Neural cell (in vitro differentiated cells): ENCODE results near the gene TTC13. TPM values are rescaled to one million over a fixed set of nuclear protein-coding genes. Genes with fewer than 3 reads are reported as not detected.

Experiments used
- H2AFZ ChIP-seq: fragments of 200-600, 300-800 bp; sonication (generic), shearing (Covaris generic); 2 replicates; pipeline ENCODE4 v1.6.0; 2014; ENCODE audit warnings: low read depth, mild to moderate bottlenecking, antibody characterized with exemption, low read length, moderate library complexity
- H3F3A ChIP-seq: fragments of 200-600 bp; shearing (Covaris generic); 2 replicates; pipeline ENCODE4 v1.6.1; 2016; ENCODE audit warnings: mild to moderate bottlenecking, moderate library complexity, mixed read lengths, antibody characterized with exemption, low read length; ENCODE audit not compliant: insufficient read depth, poor library complexity, severe bottlenecking
- H3K27ac ChIP-seq: fragments of 200-600, 300-800 bp; sonication (generic), shearing (Covaris generic); 2 replicates; pipeline ENCODE4 v1.5.1; 2014; ENCODE audit warnings: mild to moderate bottlenecking, low read length, moderate library complexity
- H3K27me3 ChIP-seq: fragments of 300-800, 200-600 bp; sonication (generic), shearing (Covaris generic); 2 replicates; pipeline ENCODE4 v1.6.0; 2014; ENCODE audit warnings: mild to moderate bottlenecking, low read depth, low read length, moderate library complexity; ENCODE audit not compliant: insufficient read depth
- H3K36me3 ChIP-seq: fragments of 300-800, 200-600 bp; sonication (generic), shearing (Covaris generic); 2 replicates; pipeline ENCODE4 v1.5.1; 2014; ENCODE audit warnings: mild to moderate bottlenecking, antibody characterized with exemption, low read length, moderate library complexity; ENCODE audit not compliant: insufficient read depth
- H3K4me2 ChIP-seq: fragments of 300-800, 200-600 bp; sonication (generic), shearing (Covaris generic); 2 replicates; pipeline ENCODE4 v1.6.0; 2014; ENCODE audit warnings: mild to moderate bottlenecking, low read length
- H3K4me3 ChIP-seq: fragments of 300-800, 200-600 bp; sonication (generic), shearing (Covaris generic); 2 replicates; pipeline ENCODE4 v1.5.1; 2014; ENCODE audit warnings: mild to moderate bottlenecking, low read length, moderate library complexity
- H3K79me2 ChIP-seq: fragments of 200-600 bp; shearing (Covaris generic); replicated peaks from 2 replicates; pipeline ENCODE4 v1.6.0; 2014; ENCODE audit warnings: mild to moderate bottlenecking, low read length, moderate library complexity; ENCODE audit not compliant: insufficient read depth
- H3K9ac ChIP-seq: fragments of 300-800, 200-600 bp; sonication (generic), shearing (Covaris generic); 2 replicates; pipeline ENCODE4 v1.6.1; 2016; ENCODE audit warnings: mild to moderate bottlenecking, low read length, mixed read lengths
- H3K9me2 ChIP-seq: fragments of 200-600 bp; shearing (Covaris generic); 2 replicates; pipeline ENCODE4 v1.6.1; 2016; ENCODE audit warnings: mild to moderate bottlenecking, low read length, mixed read lengths; ENCODE audit not compliant: insufficient read depth
- H3K9me3 ChIP-seq: fragments of 200-600, 300-800 bp; sonication (generic), shearing (Covaris generic); 2 replicates; pipeline ENCODE4 v1.6.1; 2016; ENCODE audit warnings: mild to moderate bottlenecking, mixed run types, low read length, moderate library complexity, mixed read lengths
- H4K20me1 ChIP-seq: fragments of 200-600 bp; shearing (Covaris generic); 2 replicates; pipeline ENCODE4 v1.6.1; 2016; ENCODE audit warnings: mild to moderate bottlenecking, mixed run types; ENCODE audit not compliant: insufficient read depth
- EP300 ChIP-seq: fragments of 450-650 bp; conservative IDR thresholded peaks from 2 replicates; pipeline ENCODE4 v1.6.1; 2014; ENCODE audit warnings: antibody characterized with exemption, mild to moderate bottlenecking, moderate library complexity; ENCODE audit not compliant: poor library complexity, severe bottlenecking
- EZH2 ChIP-seq: fragments of 200-600, 300-800 bp; shearing (Covaris generic), sonication (generic); IDR thresholded peaks from 2 replicates; pipeline ENCODE4 v1.6.1; 2014; ENCODE audit warnings: antibody characterized with exemption, low read length, borderline replicate concordance, mild to moderate bottlenecking; ENCODE audit not compliant: insufficient read depth, poor library complexity, severe bottlenecking
- MXI1 ChIP-seq: fragments of 450-650 bp; conservative IDR thresholded peaks from 2 replicates; pipeline ENCODE4 v1.6.1; 2014; ENCODE audit warnings: antibody characterized with exemption, mild to moderate bottlenecking; ENCODE audit not compliant: poor library complexity, severe bottlenecking
- POLR2AphosphoS5 ChIP-seq: IDR thresholded peaks from 2 replicates; pipeline ENCODE4 v1.6.1; 2012
- RAD21 ChIP-seq: fragments of 450-650 bp; conservative IDR thresholded peaks from 2 replicates; pipeline ENCODE4 v1.6.1; 2014; ENCODE audit warnings: antibody characterized with exemption, mild to moderate bottlenecking, moderate library complexity
- SMC3 ChIP-seq: fragments of 450-650 bp; conservative IDR thresholded peaks from 2 replicates; pipeline ENCODE4 v1.6.1; 2014; ENCODE audit warnings: antibody characterized with exemption, mild to moderate bottlenecking, moderate library complexity; ENCODE audit not compliant: poor library complexity
- TAF1 ChIP-seq: IDR thresholded peaks from 2 replicates; pipeline ENCODE4 v1.6.1; 2012; ENCODE audit warnings: low read depth
- polyA plus RNA-seq: library from polyadenylated mRNA; depleted of rRNA; stranded (reverse); fragments of >200 nt; gene quantifications from 2 replicates; pipeline ENCODE4 v1.2.3, GENCODE V29; 2014
- TF ChIP-seq, protein P1 (sequence below): IDR thresholded peaks from 2 replicates; pipeline ENCODE4 v1.6.1; 2012; ENCODE audit warnings: borderline replicate concordance
- TF ChIP-seq, protein P2 (sequence below): fragments of 450-650 bp; IDR thresholded peaks from 2 replicates; pipeline ENCODE4 v1.5.1; 2014; ENCODE audit warnings: antibody characterized with exemption, mild to moderate bottlenecking, moderate library complexity; ENCODE audit not compliant: poor library complexity, severe bottlenecking

TTC13 gene
- polyA plus RNA-seq, 1 donor from 2014 or later: 33.8 TPM

DNA sequence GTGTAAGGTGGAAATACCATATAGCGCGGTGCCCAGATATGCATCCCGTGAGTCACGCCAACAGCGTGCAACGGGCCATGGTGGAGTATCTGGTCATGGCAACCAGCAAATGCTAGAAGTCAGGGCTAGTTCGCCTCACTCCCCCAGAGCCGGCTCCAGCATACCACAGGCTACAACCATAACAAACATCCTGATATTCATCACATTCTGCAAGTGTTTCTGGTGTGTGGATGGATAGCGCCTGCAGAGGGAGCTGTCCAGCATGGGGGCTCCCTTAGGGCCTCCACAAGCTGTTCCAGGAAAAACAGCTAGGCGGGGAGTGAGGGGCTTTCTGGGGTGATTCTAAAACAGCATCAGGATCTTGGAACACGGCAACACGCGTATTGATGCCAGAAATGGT lies 117.2 kb downstream of the TTC13 start:
- Histone ChIP-seq H3K9ac (no peak overlapping the region), H3K4me3 (no peak overlapping the region), H3K9me3 (no peaks in the 10 kb centered on the region), H2AFZ (no peak overlapping the region), H3K4me2 (no peak overlapping the region), H3K36me3 (no peaks in the 10 kb centered on the region), H3F3A (no peaks in the 10 kb centered on the region), H4K20me1 (no peaks in the 10 kb centered on the region), H3K79me2 (peaks cover 20% of the 10 kb centered on the region), H3K9me2 (no peaks in the 10 kb centered on the region), H3K27ac (no peak overlapping the region), H3K27me3 (no peaks in the 10 kb centered on the region)
- TF ChIP-seq SMC3: no peak
- TF ChIP-seq EZH2: no peak
- no peak for TF ChIP-seq MXI1
- TF ChIP-seq, protein P1, sequence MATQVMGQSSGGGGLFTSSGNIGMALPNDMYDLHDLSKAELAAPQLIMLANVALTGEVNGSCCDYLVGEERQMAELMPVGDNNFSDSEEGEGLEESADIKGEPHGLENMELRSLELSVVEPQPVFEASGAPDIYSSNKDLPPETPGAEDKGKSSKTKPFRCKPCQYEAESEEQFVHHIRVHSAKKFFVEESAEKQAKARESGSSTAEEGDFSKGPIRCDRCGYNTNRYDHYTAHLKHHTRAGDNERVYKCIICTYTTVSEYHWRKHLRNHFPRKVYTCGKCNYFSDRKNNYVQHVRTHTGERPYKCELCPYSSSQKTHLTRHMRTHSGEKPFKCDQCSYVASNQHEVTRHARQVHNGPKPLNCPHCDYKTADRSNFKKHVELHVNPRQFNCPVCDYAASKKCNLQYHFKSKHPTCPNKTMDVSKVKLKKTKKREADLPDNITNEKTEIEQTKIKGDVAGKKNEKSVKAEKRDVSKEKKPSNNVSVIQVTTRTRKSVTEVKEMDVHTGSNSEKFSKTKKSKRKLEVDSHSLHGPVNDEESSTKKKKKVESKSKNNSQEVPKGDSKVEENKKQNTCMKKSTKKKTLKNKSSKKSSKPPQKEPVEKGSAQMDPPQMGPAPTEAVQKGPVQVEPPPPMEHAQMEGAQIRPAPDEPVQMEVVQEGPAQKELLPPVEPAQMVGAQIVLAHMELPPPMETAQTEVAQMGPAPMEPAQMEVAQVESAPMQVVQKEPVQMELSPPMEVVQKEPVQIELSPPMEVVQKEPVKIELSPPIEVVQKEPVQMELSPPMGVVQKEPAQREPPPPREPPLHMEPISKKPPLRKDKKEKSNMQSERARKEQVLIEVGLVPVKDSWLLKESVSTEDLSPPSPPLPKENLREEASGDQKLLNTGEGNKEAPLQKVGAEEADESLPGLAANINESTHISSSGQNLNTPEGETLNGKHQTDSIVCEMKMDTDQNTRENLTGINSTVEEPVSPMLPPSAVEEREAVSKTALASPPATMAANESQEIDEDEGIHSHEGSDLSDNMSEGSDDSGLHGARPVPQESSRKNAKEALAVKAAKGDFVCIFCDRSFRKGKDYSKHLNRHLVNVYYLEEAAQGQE: no peak
- TF ChIP-seq EP300: no peak
- no peak for TF ChIP-seq RAD21
- TF ChIP-seq TAF1: no peak
- TF ChIP-seq, protein P2, sequence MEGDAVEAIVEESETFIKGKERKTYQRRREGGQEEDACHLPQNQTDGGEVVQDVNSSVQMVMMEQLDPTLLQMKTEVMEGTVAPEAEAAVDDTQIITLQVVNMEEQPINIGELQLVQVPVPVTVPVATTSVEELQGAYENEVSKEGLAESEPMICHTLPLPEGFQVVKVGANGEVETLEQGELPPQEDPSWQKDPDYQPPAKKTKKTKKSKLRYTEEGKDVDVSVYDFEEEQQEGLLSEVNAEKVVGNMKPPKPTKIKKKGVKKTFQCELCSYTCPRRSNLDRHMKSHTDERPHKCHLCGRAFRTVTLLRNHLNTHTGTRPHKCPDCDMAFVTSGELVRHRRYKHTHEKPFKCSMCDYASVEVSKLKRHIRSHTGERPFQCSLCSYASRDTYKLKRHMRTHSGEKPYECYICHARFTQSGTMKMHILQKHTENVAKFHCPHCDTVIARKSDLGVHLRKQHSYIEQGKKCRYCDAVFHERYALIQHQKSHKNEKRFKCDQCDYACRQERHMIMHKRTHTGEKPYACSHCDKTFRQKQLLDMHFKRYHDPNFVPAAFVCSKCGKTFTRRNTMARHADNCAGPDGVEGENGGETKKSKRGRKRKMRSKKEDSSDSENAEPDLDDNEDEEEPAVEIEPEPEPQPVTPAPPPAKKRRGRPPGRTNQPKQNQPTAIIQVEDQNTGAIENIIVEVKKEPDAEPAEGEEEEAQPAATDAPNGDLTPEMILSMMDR: no peak
- no peak for TF ChIP-seq POLR2AphosphoS5

DNA sequence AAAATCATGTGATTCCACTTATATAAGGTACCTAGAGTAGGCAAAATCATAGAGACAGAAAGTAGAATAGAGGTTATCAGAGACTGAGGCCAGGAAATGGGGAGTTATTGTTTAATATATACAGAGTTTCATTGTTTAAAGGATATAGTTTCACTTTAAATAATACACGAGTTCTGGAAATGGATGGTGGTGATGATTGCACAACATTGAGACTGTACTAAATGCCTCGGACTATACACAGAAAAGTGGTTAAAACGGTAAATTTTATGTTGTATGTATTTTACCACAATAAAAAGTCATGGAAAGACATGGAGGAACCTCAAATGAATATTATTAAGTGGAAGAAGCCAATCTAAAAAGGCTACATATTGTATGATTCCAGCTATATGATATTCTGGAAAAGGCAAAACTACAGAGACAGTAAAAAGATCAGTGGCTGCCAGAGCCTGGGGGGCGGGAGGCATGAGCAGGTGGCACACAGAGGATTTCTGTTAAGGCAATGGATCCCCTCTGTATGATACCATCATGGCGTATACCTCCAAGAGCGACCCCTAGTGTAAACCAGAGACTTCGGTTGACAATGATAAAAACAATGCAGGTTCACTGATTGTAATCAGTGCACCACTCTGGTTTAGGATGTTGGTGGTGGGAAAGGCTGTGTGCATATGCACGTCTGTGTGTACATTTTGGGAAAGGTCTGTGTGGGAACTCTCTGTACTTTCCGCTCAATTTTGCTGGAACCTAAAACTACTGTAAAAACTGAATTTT lies 117.9 kb downstream of the TTC13 start:
- Histone ChIP-seq H3K27me3 (no peaks in the 10 kb centered on the region), H3F3A (no peaks in the 10 kb centered on the region), H3K9ac (no peak overlapping the region), H3K9me3 (no peaks in the 10 kb centered on the region), H3K4me2 (no peak overlapping the region), H3K36me3 (no peaks in the 10 kb centered on the region), H3K27ac (no peak overlapping the region), H4K20me1 (no peaks in the 10 kb centered on the region), H3K4me3 (no peak overlapping the region), H3K9me2 (no peaks in the 10 kb centered on the region), H3K79me2 (peaks cover 17% of the 10 kb centered on the region), H2AFZ (no peak overlapping the region)
- TF ChIP-seq POLR2AphosphoS5 (no peak), EZH2 (no peak), EP300 (no peak), RAD21 (no peak), SMC3 (no peak), MXI1 (no peak), TAF1 (no peak)
- TF ChIP-seq, protein P2: no peak
- TF ChIP-seq, protein P1: no peak
